CD4-positive, alpha-beta T cell treated with Interleukin-6 at 100 ng/mL for 8 hours (primary cell): ENCODE measurements around the gene LNX2.

Source experiments
- DNase-seq: peaks from one replicate; pipeline ENCODE4 v3.0.0-alpha.2; 2020; ENCODE audit warnings: mixed read lengths, low spot score

LNX2 gene

DNA sequence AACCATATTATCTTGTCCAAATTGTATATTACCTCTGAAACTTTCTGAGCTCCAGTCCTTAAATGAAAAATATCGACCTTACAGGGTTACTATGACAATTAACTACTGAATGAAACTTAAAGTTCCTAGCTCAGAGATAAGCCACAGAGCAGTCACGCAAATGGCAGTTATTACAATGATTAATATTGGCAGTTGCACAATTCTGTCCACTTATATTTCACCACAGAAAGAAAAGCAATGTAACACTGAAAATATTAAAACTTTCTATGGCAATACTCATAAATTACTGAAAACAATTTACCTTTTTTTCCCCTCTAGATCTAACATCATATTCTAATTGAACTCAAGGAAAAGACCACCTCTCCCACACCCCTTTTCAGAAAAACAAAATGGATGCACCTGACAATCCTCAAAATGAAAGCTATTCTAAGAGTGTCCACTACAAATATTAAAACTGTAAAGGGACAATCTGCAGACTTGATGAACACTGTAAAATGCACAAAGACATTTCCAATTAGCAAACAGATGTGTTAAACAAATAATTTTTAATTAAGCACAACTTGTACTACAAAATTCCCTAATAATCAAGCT is 14.6 kb downstream of the LNX2 start:
- no peak for DNase-seq

DNA sequence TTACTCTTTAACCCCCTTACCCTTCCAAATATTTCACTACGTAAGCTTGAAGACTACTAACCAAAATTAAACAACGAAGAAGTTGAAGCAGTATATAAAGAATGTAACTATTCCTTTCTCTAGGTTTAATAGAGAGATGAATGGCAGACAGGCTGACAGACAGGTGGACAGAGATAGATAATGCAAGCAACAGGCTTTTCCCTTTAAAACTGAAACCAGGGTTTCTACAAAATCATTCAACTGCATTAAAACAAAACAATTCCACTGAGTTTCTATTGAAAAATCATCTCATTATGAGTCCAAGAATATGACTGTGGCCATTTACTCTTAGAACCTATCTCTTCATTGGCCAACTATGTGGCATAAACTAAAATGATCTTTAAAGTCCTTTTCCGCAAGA is 15.2 kb downstream of the LNX2 start:
- no peak for DNase-seq

- no peak for DNase-seq
These were observed 18.5 kb downstream of the LNX2 start for GRCh38 chr13:27601803-27602202.

DNA sequence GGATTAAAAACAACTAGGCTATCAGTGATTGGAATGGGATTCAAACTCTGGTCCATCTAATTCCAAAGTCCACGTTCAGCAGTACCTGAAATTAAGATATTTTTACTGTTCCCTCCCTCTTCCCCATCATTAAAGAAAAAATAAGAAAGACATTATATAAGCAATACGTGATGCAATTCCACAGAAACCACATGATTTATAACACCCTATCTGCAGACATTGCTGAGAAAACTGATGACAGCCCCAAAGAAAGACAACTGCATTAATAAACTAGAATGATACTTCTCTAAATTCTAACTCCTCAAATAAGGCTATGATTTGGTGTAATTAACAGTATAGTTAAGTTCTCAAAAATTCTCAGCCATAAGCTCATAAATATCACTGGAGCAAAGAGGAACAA is 19.1 kb downstream of the LNX2 start:
- DNase-seq = no peak

DNA sequence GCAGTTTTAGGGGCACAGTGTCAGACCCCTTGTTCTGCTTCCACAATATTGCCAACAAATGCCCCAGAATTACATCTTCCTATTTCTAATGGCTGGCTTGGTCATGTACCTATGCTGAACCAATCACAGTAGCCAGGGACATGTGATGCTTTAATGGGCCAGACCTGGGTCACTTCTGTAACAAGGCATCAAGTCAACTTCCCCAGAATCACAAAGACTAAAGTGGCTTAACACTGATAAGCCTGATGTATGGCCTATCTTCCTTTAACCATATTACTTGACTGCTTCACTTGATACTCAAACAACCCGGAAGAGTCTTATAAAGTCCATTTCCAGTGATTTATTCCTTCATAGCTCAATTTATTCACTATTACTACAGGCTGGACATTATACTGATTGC is 19.6 kb downstream of the LNX2 start:
- no peak for DNase-seq

DNA sequence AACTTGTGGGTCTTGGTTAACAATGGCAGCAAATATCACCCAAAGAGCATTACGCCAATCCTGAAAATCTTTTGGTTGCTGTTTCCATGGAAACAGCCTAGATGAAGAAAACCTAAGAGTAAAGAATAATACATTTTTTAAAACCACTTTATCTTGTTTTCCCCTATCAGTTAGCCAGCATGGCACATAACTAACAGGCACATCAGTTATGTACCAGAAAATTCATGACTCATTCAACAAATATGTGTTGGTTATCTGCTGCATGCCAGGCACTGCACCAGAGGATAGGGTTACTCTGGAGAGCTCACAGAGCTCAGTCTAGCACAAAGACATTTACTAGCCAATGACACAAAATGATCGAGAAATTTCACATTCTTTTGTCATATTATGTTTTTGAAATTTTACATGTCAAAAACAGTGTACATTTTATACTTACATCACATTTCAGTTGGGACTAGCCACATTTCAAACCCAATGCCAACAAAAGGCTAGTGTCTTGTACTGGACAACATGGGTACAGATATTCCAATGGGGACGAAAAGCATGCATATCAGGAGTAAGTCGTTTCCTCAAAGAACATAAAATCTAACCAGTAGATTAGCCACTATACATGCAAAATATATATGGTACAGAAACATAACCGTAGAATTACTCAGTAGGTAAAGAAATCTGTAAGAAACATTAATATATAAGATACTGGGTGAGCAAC is 20.3 kb downstream of the LNX2 start:
- no peak for DNase-seq

DNA sequence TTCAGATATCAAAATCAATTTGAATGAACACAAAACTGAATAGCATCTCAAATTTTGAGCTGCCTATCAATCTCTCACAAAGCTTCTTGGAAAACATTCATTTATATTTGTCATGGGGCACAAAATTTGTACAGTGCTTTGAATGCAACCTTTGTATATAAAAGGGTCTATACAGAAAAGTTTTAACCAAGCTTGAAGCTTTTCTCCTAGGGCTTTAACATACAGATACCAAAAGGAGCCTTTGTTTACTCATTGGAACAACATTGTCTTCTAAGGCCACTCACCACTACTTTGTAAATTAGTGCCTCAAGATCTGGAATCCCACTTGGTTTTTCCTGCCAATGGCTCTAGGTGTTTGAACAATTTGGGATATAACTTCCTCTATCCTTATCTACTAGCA is 21.2 kb downstream of the LNX2 start:
- no peak for DNase-seq

DNA sequence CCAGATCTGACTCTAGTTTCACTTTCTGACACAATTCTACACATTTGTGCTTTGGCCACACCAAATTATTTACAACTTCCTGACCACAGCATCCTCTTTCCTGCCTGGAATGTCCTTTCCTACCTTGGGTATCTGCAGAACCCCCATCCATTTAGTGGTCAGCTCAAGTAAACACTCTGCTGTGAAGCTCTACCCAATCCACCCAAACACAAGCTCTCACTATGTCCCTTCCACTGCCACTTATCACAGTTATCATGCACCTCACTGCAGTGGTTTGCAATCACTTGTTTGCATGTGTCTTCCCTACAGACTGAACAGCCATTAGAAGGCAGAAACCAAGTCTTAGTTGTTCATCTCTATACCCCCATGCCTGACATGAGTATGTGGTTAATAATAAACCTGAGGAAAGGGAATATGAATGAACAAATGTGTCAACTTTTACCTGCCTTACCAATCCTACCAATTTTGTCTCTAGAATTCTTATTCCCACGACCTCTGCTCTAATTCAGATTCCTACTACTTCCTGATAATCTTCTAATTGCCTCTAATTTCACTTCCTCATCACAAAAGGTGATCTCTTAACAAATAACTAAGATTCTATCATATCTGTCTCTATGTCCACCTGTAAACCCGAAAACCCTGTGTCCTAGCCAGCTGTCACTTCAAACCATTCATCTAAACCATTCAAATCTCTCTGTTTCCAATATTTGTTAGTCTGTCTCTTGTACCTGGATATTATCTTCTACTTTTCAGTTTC is 25.1 kb downstream of the LNX2 start:
- no peak for DNase-seq

DNA sequence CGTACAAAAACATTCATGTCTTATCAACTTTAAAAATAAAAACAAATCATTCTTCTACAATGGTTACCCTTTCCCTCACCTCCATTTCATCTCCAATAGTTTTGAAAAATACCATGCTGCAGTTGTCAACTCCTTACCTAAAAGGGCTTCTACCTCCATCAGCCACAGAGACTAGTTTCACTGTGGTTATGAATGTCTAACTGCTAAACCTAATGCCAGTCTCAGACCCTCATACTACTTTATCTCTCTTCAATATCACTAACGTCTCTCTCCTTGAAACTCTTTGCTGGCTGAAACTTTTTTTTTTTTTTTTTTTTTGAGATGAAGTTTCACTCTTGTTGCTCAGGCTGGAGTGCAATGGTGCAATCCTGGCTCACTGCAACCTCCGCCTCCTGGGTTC is 27.1 kb downstream of the LNX2 start:
- no peak for DNase-seq

- DNase-seq = no peak
These were observed 27.5 kb downstream of the LNX2 start for GRCh38 chr13:27592865-27593264.

DNA sequence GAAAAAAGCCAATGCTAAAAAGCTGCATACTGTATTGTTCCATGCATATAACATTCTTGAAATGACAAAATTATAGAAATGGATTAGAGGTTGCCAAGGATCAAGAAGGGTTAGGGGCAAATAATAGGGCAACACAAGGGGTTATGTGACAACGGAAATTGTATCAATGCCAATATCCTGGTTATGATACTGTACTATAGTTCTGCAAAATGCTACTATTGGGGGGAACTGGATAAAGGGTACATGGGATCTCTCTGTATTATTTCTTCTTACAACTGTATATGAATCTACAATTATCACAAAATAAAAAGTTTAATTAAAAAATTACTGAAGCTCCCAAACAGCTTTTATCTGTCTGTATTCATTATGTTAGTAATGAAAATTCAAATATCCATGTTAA is 31.9 kb downstream of the LNX2 start:
- no peak for DNase-seq

DNA sequence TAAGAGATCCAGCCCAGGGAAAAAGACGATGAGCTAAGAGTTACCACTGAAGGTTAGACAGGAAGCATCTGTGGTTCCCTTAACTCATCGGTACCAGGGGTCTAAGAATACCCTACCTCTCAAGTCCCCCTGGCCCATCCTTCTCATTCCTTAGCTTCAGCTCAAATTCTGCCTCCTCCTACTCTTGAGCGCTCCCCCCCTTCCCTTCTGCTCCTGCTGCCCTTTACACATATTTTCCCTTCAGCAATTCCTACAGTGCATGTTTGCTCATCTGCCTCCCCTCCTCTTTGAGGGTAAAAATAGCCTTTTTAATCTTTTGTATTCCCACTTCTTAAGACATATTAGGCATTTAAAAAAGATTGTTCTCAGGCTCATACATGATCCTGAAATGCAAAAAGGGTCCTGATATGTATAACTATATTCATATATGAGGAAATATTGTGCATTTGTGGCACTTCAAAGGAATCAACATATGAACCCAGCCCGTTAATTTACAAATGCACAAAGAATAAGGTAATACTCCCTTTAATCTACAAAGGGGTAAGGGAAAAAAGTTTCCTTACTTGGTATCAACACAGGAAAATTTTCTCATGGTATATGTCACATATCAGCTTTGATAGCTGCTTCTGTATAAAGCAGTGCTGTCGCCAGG is 33.1 kb downstream of the LNX2 start:
- no peak for DNase-seq

DNA sequence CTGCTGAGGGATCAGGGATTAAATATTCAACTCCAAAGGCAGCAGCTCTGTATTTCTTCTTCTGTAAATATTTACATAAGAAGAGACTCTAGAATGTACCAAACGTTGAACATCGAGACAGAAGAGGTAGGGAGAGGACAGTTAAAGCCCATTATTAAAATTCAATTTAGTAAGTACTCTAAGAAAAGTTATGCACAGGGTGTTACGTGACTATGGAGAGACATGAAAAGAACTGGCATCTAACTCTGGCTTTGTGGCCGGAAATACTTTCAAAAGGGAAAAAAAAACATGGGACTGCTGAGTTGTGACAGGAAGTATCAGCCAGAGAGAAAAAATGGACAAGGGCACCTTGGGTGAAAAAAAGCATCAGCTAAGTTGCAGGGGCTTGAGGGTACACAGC is 36.7 kb downstream of the LNX2 start:
- DNase-seq = no peak

GRCh38 chr13:27578121-27579030 is 42.0 kb downstream of the LNX2 start:
- no peak for DNase-seq

- DNase-seq = no peak
These were observed 45.7 kb downstream of the LNX2 start for GRCh38 chr13:27574661-27575060.

DNA sequence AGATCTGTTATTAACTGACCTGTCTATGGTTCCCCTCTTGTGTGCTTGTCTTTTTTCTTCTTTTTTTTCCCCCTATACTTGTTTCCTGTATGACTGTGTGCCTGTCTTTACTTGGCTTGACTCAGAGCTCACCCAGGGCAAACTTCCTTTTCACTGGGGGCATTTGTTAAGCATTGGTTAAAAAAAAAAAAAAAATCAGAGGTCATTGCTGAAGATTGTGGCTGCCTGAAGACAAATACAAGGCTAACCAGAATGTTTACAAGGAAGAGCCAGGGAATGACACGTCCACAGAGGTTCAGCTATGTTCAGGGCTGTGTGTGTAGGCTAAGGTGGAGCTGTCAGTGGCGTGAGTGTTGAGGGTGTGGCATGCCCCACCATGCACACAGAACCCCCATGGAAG is 47.1 kb downstream of the LNX2 start:
- DNase-seq = no peak

GRCh38 chr13:27572234-27572901 is 48.0 kb downstream of the LNX2 start:
- no peak for DNase-seq

DNA sequence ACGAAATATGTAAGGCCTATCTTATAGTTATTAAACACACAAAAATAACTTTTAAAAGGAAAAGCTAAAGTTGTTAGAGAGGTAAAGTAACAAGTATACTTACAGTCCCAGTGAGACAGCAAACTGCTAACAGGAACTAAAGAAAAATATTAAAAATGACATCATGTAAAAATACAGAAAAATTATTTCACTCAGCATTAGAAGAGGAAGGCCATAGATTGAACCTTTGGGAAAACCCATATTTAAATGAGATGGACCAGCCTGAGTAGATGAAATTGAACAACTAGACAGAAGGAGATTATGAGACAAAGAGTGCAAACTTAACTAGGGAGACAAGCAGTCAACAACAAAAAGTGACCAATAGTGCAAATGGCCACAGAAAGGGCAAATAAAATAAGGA is 49.4 kb downstream of the LNX2 start:
- DNase-seq = no peak

GRCh38 chr13:27569405-27569804 is 50.9 kb downstream of the LNX2 start:
- DNase-seq = no peak

GRCh38 chr13:27565818-27566217 is 54.5 kb downstream of the LNX2 start:
- no peak for DNase-seq

DNA sequence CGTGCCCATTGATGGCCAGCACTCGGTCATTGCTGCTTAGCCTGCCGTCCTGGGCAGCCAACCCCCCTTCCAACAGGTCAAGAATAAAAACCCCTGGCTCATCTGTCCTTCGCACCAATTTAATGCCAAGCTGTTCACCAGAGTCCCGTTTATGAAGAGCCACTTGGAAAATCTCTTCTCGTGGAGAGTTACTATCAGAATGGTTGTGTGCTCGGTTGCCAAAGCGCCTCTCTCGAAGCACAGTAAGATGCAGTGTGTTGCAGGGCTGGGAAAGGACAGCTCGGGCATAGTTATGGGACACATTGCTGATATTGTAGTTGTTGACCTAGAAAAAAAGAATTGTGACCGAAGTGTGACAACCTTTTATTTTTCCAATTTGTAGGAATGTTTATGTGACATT is 57.9 kb downstream of the LNX2 start:
- no peak for DNase-seq
